GM12878 (cell line): ENCODE results near the gene FKRP. TPM values are rescaled to one million over a fixed set of nuclear protein-coding genes. Genes with fewer than 3 reads are reported as not detected.

ENCODE experiments used
- BMI1 ChIP-seq: fragments of 450-650 bp; IDR thresholded peaks from 2 replicates; pipeline ENCODE4 v1.6.1; 2016; ENCODE audit warnings: mild to moderate bottlenecking, moderate library complexity, borderline replicate concordance
- CREB1 ChIP-seq: IDR thresholded peaks from 2 replicates; pipeline ENCODE4 v1.6.1; 2012; ENCODE audit warnings: low read depth, mild to moderate bottlenecking, inconsistent platforms
- ETV6 ChIP-seq, 2 experiments: fragments of 450-650 bp in 1 of 2; IDR thresholded peaks in 1 of 2; conservative IDR thresholded peaks in 1 of 2; 2 replicates each; pipeline ENCODE4 v1.6.1; 2014; ENCODE audit warnings: antibody characterized with exemption in 1 of 2, borderline replicate concordance in 1 of 2, low read depth in 1 of 2, mild to moderate bottlenecking in 1 of 2, moderate library complexity in 1 of 2
- HDGF ChIP-seq: fragments of 450-650 bp; IDR thresholded peaks from 2 replicates; pipeline ENCODE4 v1.6.1; 2016; ENCODE audit warnings: antibody characterized with exemption
- MYC ChIP-seq: IDR thresholded peaks from 2 replicates; pipeline ENCODE4 v1.6.1; 2011; ENCODE audit warnings: mild to moderate bottlenecking, low read length, moderate library complexity, inconsistent platforms; ENCODE audit not compliant: insufficient read depth, insufficient replicate concordance, insufficient read length, severe bottlenecking
- RB1 ChIP-seq: fragments of 450-650 bp; formaldehyde crosslinking; IDR thresholded peaks from 2 replicates; pipeline ENCODE4 v1.6.1; 2017; ENCODE audit warnings: mild to moderate bottlenecking, borderline replicate concordance
- SIX5 ChIP-seq: IDR thresholded peaks from 2 replicates; pipeline ENCODE4 v1.6.1; 2011; ENCODE audit warnings: mild to moderate bottlenecking, low read depth, low read length, moderate library complexity; ENCODE audit not compliant: severe bottlenecking
- SMAD5 ChIP-seq: IDR thresholded peaks from 2 replicates; pipeline ENCODE4 v1.6.1; 2016; ENCODE audit warnings: antibody characterized with exemption, low read depth
- ZBTB33 ChIP-seq: fragments of 450-650 bp; IDR thresholded peaks from 2 replicates; pipeline ENCODE4 v1.6.1; 2017; ENCODE audit warnings: mild to moderate bottlenecking
- polyA plus RNA-seq, 11 experiments: library from polyadenylated mRNA; depleted of rRNA in 4 of 11; unstranded in 6 of 11; stranded (reverse) in 5 of 11; fragments of >200 nt; fragmentation: Nextera tagmentation in 4 of 11; fragmentation: Illumina TruSeq in 1 of 11; extraction: Ambion mirVana in 4 of 11; extraction: Trizol in 1 of 11; gene quantifications; 1 replicate in 1 of 11; 2 replicates in 10 of 11; pipeline versions ENCODE4 v1.2.1 to v1.2.3, GENCODE V29; 2011 to 2016; ENCODE audit warnings: inconsistent platforms in 2 of 11, missing spikeins in 2 of 11, low read depth in 1 of 11
- total RNA-seq, 4 experiments: library from RNA; depleted of rRNA in 3 of 4; stranded (reverse); fragments of >200 nt in 3 of 4; fragmentation: Illumina TruSeq in 1 of 4; extraction: Trizol in 1 of 4; gene quantifications; 2 replicates each; pipeline versions ENCODE4 v1.2.1 to v1.2.3, GENCODE V29; 2013 to 2021

The FKRP gene
- total and polyA plus RNA-seq, 10 of the 15 experiments (the other 5 are each of a cell fraction or from before 2014, with no cell fraction given), result 1.3 to 14.1 (median 7.8) TPM

GRCh38 chr19:46785980-46786235 lies 40.1 kb downstream of the FKRP start (continued):
- TF ChIP-seq ZBTB33 (no peak), SIX5 (no peak), SMAD5 (no peak), ETV6 (conservative IDR thresholded peaks at IDR 0.05 in 1 of 2, IDR thresholded peaks at IDR 0.05 in 1 of 2; ENCODE audit: borderline replicate concordance in 1 of 2, low read depth in 1 of 2) (no peak), RB1 (no peak), CREB1 (no peak), BMI1 (no peak), HDGF (0 out of 2 replicates have a peak, but pooled peaks have one; percentile 10), MYC (no peak)
